GM10266 (cell line): ENCODE results near the gene RINL.
"Not testable (repeated sequence)": the region's sequence is repeated elsewhere in the genome, so short reads cannot be mapped to it uniquely, and the experiment has no call there.

Experiments
- DNase-seq: peaks from one replicate; pipeline ENCODE4 v3.0.0; 2012; ENCODE audit errors: extremely low spot score
- TF ChIP-seq, protein P1 (sequence below): IDR thresholded peaks from 2 replicates; pipeline ENCODE4 v1.5.1; 2012; ENCODE audit warnings: mild to moderate bottlenecking, low read depth; ENCODE audit not compliant: control insufficient read depth, insufficient read depth; ENCODE audit errors: missing control alignments

RINL gene

DNA sequence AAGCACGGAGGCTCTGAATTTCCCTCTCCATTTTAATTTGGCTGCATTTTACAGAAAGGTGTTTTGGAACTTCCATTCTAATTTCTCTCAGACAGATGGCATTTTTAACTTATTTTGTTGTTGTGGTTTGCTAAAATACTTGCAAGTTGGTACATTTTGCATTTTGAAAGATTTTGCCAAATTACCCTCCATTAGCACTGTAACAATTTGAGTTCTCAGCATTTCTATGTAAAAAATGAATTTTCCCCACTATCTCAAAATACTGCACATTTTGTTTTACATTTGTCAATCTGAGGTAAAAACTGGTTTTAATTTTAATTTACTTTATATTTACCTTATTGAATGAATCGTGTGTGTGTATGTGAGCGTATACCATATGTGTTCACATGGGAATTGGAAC, 21.3 kb downstream of the RINL start:
- TF ChIP-seq, protein P1, sequence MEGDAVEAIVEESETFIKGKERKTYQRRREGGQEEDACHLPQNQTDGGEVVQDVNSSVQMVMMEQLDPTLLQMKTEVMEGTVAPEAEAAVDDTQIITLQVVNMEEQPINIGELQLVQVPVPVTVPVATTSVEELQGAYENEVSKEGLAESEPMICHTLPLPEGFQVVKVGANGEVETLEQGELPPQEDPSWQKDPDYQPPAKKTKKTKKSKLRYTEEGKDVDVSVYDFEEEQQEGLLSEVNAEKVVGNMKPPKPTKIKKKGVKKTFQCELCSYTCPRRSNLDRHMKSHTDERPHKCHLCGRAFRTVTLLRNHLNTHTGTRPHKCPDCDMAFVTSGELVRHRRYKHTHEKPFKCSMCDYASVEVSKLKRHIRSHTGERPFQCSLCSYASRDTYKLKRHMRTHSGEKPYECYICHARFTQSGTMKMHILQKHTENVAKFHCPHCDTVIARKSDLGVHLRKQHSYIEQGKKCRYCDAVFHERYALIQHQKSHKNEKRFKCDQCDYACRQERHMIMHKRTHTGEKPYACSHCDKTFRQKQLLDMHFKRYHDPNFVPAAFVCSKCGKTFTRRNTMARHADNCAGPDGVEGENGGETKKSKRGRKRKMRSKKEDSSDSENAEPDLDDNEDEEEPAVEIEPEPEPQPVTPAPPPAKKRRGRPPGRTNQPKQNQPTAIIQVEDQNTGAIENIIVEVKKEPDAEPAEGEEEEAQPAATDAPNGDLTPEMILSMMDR = no peak
- no peak for DNase-seq

DNA sequence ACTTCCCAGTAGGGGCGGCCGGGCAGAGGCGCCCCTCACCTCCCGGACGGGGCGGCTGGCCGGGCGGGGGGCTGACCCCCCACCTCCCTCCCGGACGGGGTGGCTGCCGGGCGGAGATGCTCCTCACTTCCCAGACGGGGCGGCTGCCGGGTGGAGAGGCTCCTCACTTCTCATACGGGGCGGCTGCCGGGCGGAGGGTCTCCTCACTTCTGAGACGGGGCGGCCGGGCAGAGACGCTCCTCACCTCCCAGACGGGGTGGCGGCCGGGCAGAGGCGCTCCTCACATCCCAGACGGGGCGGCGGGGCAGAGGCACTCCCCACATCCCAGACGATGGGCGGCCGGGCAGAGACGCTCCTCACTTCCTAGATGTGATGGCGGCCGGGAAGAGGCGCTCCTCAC, 22.3 kb downstream of the RINL start:
- DNase-seq = not testable (repeated sequence)

DNA sequence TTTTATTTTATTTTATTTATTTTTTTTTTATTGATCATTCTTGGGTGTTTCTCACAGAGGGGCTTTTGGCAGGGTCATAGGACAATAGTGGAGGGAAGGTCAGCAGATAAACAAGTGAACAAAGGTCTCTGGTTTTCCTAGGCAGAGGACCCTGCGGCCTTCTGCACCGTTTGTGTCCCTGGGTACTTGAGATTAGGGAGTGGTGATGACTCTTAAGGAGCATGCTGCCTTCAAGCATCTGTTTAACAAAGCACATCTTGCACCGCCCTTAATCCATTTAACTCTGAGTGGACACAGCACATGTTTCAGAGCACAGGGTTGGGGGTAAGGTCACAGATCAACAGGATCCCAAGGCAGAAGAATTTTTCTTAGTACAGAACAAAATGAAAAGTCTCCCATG, 23.1 kb downstream of the RINL start:
- not testable (repeated sequence) for DNase-seq

DNA sequence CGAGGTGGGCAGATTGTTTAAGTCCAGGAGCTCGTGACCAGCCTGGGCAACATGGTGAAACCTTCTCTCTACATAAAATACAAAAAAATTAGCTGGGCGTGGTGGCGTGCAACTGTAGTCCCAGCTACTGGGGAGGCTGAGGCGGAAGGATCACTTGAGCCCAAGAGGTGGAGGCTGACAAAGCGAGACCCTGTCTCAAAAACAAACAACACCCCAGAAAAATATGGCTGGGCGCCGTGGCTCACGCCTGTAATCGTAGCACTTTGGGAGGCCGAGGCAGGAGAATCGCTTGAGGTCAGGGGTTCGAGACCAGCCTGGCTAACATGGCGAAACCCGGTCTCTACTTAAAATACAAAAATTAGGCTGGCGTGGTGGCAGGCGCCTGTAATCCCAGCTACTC, 24.9 kb downstream of the RINL start:
- TF ChIP-seq, protein P1 = no peak
- DNase-seq = no peak

DNA sequence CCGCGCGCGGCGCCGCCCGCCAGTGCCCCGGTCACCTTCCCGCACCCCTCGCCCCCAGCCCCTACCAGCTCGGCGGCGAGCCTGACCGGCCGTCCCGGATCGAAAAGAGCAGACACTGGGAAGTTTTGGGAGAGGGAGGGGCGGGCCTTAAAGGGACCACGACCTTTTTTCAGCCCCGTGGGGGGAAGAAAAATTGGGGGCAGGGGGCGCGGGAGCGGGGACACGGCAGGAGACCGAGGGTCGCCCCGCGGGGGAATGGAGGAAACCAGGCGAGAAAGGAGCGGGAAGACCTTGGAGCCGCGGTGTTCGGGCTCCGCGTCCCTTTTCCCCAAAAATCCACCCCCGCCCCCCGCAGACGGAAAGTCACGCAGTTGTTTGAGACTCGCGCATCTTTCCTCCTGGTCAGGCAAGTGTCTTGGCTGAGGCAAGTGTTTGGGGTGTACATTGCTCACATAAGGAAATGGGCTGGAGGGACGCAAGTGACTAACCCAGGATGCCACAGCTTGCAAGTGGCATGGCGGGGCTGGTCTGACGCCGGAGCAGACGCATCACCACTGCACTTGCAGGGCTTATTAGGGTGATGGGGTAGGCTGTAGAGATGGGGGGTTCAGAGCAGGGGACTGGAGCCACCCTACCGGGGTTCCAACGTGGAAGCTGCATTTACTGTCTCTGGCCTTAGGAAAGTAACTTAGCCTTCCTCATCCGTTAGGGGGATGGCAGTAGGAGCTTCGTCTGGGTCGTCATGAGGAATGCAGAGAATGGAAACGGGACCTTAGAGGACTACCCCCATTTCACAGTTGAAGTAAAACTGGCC, 25.6 kb downstream of the RINL start:
- TF ChIP-seq, protein P1 = no peak
- DNase-seq = peak; percentile 64

DNA sequence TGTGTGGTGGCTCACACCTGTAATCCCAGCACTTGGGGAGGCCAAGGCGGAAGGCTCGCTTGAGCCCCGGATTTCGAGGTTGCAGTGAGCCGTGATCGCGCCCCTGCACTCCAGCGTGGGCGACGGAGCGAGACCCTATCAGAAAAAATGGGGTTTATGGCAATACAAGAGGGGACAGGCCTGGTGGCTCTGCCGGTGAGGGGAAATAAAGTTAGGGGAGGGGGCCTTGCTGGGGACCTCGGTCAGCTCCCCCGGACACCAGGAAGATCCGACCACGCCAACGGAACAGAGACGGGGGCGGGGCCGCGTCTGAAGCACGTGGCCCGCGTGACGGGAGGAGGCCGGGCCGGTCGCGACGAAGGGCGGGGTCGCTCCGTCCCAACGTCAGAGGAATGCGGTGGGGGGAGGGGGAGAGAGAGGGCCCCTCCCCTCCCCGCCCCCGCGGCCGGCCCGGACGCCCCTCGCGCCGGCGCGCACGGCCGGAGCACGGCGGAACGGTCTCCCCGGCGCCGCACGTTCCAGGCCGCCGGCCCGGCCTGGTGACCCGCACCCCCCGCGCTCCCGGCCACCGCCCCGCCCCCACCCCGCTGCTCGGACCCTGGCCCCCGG, 26.3 kb downstream of the RINL start:
- peak; percentile 97 for DNase-seq
- TF ChIP-seq, protein P1 = no peak

DNA sequence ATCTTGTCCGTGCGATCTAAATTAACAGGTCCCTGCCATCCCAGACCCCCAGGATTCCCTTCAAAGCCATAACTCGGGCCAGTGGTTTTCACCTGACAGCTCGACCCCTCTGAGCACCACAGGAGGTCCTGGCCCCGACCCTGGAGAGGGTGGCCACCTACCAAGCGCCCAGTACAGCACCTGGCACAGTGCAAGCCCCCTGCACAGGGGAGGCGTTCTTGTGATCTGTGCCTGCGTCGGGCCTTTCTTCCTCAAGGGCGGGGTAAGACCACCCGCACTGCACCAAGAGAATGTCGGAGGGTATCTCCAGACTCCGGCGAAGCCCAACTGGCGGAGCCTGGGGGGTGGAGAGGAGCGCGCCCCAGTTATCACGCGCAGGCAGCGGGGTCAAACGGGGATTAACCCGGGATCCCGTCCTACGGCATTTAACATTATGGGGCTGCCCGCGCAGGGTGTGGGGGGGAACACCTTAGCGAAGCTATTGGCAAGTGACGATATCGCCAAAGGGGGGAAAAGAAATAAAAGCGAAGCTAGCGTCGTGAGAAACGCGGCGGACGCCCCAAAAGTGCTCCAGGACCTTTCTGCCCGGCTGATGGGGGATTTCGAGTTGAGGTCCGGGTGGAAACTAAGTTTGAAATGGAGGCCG, 27.0 kb downstream of the RINL start:
- TF ChIP-seq, protein P1 = no peak
- DNase-seq = no peak

DNA sequence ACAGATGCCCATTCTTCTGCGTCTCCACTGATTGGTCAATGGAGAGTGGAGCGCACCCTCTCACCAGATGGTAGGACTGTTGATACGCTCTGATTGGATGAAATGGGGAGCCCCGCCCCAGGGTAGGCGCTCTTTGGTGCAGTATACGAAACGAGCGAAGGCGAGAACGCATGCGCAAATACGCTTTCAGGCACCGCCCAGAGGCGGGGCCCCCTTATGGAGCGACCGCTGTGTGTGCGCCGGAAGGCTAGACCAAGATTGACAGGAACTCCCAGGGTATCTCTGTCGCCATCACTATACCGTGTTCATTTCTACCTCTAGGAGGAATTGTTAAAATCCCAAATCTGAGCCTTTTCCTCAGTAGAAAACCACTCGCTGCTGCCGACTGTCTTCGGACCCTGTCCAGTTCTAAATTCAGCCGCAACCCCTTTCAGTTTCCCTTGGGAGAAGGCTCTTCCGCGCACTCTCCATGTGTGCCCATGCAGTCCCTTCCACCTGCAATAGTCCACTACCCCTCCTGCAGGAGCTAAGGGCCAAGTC, 27.6 kb downstream of the RINL start:
- DNase-seq = peak; percentile 97
- TF ChIP-seq, protein P1 = no peak
